HG02763 (cell line): ENCODE data around the gene FAM219A.
"Not testable (repeated sequence)": the region's sequence is repeated elsewhere in the genome, so short reads cannot be mapped to it uniquely, and the experiment has no call there.

Source experiments
- ATAC-seq: cut with Tn5 transposase; IDR thresholded peaks from one replicate; pipeline ENCODE4 v1.9.1; 2021; ENCODE audit warnings: mild to moderate bottlenecking, moderate library complexity; ENCODE audit not compliant: unreplicated experiment

Gene FAM219A

GRCh38 chr9:34379334-34380033, 78.9 kb downstream of the FAM219A start:
- no peak for ATAC-seq

GRCh38 chr9:34378376-34379060, 79.9 kb downstream of the FAM219A start:
- ATAC-seq, result no peak

- no peak for ATAC-seq
These were observed 81.0 kb downstream of the FAM219A start for GRCh38 chr9:34377404-34377746.

DNA sequence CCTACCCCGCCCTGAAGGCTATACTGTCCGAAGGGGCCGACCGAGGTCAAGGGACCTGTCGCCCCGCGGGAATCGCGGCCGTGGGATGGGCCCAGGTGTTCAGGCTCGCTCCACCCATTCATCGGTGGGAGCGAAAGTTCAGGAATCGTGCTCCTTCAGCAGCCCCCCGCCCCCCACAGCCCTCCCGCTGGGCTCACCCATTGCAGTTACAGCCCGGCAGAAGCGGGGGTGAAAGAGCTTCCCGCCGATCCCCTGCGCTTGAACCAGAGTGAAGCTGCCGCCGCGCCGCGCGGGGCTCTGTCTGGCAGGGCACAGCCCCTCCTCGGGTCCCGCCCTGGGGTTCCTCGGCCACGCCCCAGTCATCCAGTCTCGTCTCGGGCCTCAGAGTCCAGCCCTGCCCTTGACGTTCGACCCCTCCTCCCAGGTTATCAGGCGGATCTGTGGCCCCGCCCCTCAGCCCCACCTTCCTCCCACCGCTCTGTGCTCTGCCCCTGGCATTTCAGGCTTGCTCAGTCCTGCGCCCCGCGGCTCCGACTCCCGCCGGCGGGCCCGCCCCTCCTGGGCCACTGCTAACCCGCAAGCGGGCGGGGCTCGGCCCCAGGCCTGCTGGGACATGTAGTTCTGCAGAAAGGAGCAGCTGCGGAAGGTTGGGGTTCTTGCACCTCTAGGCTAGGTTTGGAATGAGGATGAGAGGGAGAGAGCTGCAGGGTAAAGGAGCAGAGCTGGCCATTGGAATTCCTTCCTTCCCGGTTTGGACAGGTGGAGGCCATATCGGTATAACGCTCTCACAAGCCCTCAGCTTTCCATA, 81.6 kb downstream of the FAM219A start, which contains the start of gene MYORG:
Gene MYORG, minus strand, starts transcription at position 303 of the 808 bp plus-strand sequence. CDS start 3,955 bp downstream, outside the sequence.
- peak; percentile 83 for ATAC-seq

DNA sequence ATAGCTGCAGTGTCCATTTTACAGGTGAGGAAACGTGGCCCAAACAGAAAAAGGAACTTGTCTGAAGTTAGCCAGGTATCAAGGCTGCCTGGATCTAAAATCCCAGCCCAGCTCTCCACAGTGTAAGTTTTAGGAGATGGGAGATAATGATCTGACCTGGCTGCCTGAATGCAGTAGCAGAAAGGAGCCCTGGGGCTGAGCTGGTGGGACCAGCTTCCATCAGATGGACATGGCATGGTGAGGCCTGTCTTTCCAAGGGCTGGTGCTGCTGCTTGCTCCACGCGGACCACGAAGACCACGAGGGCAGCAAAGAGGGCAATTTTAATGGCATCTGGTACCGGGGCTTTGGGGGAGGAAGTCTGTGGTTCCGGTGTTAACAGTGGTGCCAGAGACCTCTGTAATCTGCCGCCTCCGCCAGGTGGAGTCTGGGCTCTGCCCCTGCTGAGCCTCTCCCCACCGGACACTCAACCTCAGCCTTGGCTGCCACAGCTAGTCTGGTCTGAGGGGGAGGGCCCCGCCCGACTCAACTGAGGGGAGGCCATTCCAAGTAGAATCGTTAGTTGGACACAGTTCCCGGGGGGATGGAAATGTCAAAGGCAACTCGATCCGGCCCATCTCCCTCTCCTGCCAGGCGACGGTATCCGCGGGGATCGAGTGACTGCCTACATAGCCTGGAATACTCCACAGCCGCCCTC, 82.3 kb downstream of the FAM219A start:
- no peak for ATAC-seq

GRCh38 chr9:34374905-34375552, 83.3 kb downstream of the FAM219A start:
- no peak for ATAC-seq

GRCh38 chr9:34374339-34374738, 84.0 kb downstream of the FAM219A start:
- ATAC-seq, result no peak

DNA sequence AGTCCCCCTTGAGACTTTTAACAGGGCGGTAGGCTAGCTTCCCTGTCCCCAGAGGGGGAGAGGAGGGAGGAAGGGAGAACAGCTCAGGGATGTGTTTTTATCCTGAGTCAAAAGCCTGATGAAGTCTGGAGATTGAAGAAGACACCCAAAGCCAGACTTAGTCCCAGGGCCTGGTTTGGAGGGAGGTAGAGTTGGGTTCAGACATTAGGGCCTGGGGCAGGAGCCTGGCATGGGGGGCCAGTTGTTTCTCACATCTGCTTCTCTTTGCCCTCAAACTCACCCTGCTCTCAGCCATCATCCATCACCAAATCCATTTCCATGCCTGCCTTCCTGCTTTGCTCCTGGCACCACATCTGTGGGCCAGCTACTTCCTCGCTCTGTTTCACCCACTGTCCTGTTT, 84.6 kb downstream of the FAM219A start:
- no peak for ATAC-seq

DNA sequence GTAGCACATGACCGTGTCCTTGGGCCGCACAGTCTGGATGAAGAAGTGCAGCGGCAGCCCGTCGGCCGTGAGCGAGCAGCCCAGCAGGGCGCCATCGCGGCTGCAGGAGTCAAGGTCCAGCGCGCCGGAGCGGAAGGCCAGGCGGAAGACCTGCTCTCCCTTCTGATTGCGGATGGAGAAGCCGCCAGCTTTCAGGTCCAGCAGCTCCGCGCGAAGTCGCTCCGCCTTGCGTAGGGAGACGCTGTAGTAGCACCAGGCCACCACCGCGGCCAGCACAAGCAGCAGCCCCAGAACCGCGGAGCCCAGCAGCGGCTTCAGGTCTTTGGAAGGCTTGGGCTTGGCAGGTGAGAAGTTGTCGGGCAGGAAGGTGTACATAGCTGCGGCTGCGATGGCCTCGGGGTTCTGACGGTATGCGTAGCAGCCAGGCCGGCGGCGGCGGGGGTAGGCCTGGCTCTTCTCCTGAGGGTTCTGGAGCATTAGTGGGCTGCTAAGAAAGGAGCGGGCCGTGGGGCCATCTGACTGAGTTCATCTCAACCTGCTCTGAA, 85.8 kb downstream of the FAM219A start:
- ATAC-seq, result no peak

DNA sequence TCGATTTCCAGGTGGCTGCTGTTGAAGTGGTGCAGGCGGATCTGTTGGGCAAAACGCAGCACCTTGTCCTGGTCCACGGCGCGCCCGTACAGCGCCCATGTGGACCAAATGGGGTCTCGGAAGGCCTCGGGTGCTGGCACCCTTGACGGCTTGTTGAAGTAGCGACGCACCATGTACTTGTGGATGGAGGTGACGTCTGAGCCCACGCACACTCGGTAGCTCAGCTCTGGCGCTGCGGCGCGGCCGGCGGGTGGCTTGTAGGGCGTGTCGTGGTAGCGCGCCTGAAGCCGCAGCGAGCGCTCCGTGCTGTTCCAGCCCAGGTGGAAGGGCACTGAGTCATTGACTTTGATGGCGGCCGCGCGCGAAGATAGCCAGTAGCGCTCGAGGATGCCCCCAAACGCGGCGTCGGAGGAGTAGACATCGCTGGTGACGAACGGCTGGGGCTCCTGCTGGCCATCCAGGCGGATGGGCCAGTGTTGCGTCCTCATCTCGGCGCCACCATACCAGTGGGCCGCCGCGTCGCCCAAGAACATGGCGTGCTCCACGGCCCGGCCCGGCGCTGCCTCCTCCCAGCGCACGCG, 86.4 kb downstream of the FAM219A start:
- ATAC-seq, result no peak

- no peak for ATAC-seq
These were observed 87.1 kb downstream of the FAM219A start for GRCh38 chr9:34370970-34371880.

DNA sequence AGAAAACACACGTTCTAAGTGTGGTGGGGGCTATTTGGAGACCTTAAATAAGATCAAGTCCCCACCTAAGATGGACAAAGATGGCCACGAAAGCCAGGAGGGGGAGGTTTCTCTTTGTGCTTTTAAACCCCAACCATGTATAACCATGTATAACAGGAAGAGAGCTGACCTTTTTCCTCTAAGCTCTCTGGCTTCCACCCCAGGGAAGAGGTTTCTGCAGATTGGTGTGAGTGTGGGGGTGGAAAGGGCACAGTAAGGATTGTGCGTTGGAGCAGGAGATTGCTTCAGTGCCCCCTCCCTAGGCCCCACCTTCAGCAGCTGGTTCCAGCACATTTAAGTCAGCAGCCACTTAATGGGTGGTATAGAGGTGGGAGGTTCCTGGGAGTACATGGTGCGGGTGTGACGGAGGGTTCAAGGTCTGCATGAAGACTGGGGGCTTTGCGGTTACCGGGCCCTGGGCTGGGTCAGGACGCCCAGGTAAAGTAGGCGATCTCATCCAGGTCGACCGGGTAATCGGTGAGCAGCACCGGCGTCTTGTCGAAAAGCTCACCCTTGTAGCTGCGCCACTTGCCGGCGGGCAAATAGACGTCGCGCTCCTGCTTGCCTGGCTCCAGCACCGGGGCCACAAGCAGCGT, 87.9 kb downstream of the FAM219A start:
- ATAC-seq, result no peak

DNA sequence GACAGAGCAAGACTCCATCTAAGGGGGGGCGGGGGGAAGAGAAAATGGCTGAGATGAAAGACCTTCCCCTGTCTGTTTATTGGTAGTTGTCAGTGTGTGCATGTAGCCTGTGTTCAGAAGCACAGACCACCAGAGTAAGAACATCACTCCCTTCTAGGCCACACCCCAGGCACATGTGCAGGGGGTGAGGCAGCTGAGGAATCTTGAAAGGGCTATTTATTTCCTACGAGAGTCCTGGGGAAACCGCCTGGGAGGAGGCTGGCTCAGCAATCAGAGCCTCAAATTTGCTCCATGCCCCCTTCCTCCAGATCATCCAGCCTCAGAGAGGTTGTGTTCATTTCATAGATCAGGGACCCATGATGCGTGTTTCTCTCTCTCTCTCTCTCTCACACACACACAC, 88.7 kb downstream of the FAM219A start:
- no peak for ATAC-seq

- ATAC-seq, result not testable (repeated sequence)
These were observed 89.6 kb downstream of the FAM219A start for GRCh38 chr9:34368796-34369195.

- not testable (repeated sequence) for ATAC-seq
These were observed 90.5 kb downstream of the FAM219A start for GRCh38 chr9:34367751-34368410.

DNA sequence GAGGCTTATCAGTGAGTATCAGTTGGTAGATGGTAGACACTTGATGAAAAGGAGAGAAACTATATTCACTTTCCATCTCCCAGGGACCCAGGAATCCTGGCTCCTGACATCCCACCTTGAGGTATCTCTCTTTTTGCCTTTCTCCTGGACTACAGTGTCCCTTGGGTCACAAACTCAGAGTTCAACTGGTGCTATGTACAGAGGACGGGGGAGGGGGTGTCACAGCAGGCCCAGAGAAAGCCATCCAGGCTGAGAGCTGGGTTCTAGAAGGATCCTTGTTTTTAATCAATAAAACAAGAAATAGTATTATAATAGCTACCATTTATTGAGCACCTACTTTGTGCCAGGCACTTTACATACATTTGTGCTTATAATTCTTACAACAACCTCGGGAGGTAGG, 92.0 kb downstream of the FAM219A start:
- ATAC-seq, result no peak

- ATAC-seq, result no peak
These were observed 93.1 kb downstream of the FAM219A start for GRCh38 chr9:34365282-34365681.
